GM18502 (cell line): ENCODE measurements around the gene DAPL1.

Source experiments
- ATAC-seq: cut with Tn5 transposase; IDR thresholded peaks from one replicate; pipeline ENCODE4 v1.9.1; 2021; ENCODE audit warnings: mild to moderate bottlenecking; ENCODE audit not compliant: unreplicated experiment, poor library complexity

Gene DAPL1

GRCh38 chr2:158776231-158776630, 18.9 kb upstream of the DAPL1 start:
- ATAC-seq: no peak

GRCh38 chr2:158777077-158777476, 18.0 kb upstream of the DAPL1 start:
- ATAC-seq: no peak

GRCh38 chr2:158778243-158778642, 16.9 kb upstream of the DAPL1 start:
- ATAC-seq: no peak

- no peak for ATAC-seq
Observed at GRCh38 chr2:158779621-158780020, 15.5 kb upstream of the DAPL1 start.

GRCh38 chr2:158781353-158781961, 13.7 kb upstream of the DAPL1 start:
- ATAC-seq: no peak

- ATAC-seq: no peak
Observed at GRCh38 chr2:158782136-158782535, 13.0 kb upstream of the DAPL1 start.

GRCh38 chr2:158782616-158783015, 12.5 kb upstream of the DAPL1 start:
- no peak for ATAC-seq

GRCh38 chr2:158783923-158784322, 11.2 kb upstream of the DAPL1 start:
- ATAC-seq: no peak

GRCh38 chr2:158786897-158787296, 8.2 kb upstream of the DAPL1 start:
- no peak for ATAC-seq

GRCh38 chr2:158788951-158789350, 6.2 kb upstream of the DAPL1 start:
- no peak for ATAC-seq

- ATAC-seq: no peak
Observed at GRCh38 chr2:158796652-158797051, 1.5 kb downstream of the DAPL1 start.

- no peak for ATAC-seq
Observed at GRCh38 chr2:158797963-158798700, 3.0 kb downstream of the DAPL1 start.

- ATAC-seq: no peak
Observed at GRCh38 chr2:158799181-158799580, 4.1 kb downstream of the DAPL1 start.

GRCh38 chr2:158803506-158803905, 8.4 kb downstream of the DAPL1 start:
- ATAC-seq: no peak

GRCh38 chr2:158805255-158805654, 10.1 kb downstream of the DAPL1 start:
- no peak for ATAC-seq

GRCh38 chr2:158805936-158806335, 10.8 kb downstream of the DAPL1 start:
- no peak for ATAC-seq

- no peak for ATAC-seq
Observed at GRCh38 chr2:158806941-158807340, 11.8 kb downstream of the DAPL1 start.

- ATAC-seq: no peak
Observed at GRCh38 chr2:158808426-158808825, 13.3 kb downstream of the DAPL1 start.

GRCh38 chr2:158809816-158810215, 14.7 kb downstream of the DAPL1 start:
- no peak for ATAC-seq

- ATAC-seq: no peak
Observed at GRCh38 chr2:158810731-158811460, 15.8 kb downstream of the DAPL1 start.

- ATAC-seq: no peak
Observed at GRCh38 chr2:158815166-158815565, 20.0 kb downstream of the DAPL1 start.
